Hepatocyte (in vitro differentiated cells): Measurements from ENCODE around the gene CTNND2.

Source experiments
- EZH2 ChIP-seq: fragments of 200-600 bp; sonication (generic); IDR thresholded peaks from 2 replicates; pipeline ENCODE4 v1.6.1; 2016; ENCODE audit warnings: antibody characterized with exemption, mild to moderate bottlenecking, borderline replicate concordance
- EZH2phosphoT487 ChIP-seq: fragments of 200-600 bp; sonication (generic); IDR thresholded peaks from one replicate; pipeline ENCODE4 v1.6.1; 2018; ENCODE audit warnings: antibody characterized with exemption, mild to moderate bottlenecking, low read depth, moderate library complexity; ENCODE audit not compliant: unreplicated experiment, severe bottlenecking
- TF ChIP-seq, protein P1 (sequence below): fragments of 200-600 bp; sonication (generic); IDR thresholded peaks from 2 replicates; pipeline ENCODE4 v1.5.1; 2016; ENCODE audit warnings: antibody characterized with exemption, mild to moderate bottlenecking; ENCODE audit not compliant: poor library complexity

DNA sequence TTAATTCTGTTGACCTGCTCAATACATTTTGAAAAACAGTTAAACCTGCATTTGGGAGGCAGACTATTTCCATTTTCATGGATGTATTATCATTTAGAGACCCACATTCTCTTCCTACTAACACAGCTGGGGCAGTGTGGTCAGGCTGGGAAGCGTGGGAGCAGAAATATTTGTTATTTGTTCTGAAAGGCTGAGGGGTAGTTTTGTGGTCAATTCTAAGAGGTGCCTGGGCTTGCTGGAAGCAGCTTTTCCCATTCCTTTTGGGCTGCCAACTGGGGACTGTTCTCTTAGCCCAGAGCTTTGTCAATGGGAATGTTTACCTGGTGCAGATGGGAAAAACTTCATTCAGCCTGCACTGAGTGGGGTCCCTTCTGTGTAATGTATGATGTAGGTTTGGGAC lies 971.8 kb downstream of the CTNND2 start:
- TF ChIP-seq EZH2 (no peak), EZH2phosphoT487 (no peak)
- TF ChIP-seq, protein P1, sequence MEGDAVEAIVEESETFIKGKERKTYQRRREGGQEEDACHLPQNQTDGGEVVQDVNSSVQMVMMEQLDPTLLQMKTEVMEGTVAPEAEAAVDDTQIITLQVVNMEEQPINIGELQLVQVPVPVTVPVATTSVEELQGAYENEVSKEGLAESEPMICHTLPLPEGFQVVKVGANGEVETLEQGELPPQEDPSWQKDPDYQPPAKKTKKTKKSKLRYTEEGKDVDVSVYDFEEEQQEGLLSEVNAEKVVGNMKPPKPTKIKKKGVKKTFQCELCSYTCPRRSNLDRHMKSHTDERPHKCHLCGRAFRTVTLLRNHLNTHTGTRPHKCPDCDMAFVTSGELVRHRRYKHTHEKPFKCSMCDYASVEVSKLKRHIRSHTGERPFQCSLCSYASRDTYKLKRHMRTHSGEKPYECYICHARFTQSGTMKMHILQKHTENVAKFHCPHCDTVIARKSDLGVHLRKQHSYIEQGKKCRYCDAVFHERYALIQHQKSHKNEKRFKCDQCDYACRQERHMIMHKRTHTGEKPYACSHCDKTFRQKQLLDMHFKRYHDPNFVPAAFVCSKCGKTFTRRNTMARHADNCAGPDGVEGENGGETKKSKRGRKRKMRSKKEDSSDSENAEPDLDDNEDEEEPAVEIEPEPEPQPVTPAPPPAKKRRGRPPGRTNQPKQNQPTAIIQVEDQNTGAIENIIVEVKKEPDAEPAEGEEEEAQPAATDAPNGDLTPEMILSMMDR = no peak
